ENCODE results near the gene PSME1.

PSME1 gene

GRCh38 chr14:24135834-24136683, at the start of gene PSME1:
Gene PSME1 (plus strand): TSS chr14:24136194. CDS start chr14:24136263, 69 bp downstream.
- peak; percentile 91 for DNase-seq (ENCODE audit: low spot score)

- DNase-seq (ENCODE audit: low spot score) = no peak
Measured at GRCh38 chr14:24087004-24087403, 49.0 kb upstream of the PSME1 start.

- DNase-seq (ENCODE audit: low spot score) = no peak
Measured at GRCh38 chr14:24088095-24088494, 47.9 kb upstream of the PSME1 start.

GRCh38 chr14:24089890-24090289, 46.1 kb upstream of the PSME1 start:
- DNase-seq (ENCODE audit: low spot score) = no peak

- DNase-seq (ENCODE audit: low spot score) = no peak
Measured at GRCh38 chr14:24092110-24092504, 43.9 kb upstream of the PSME1 start.

- peak; percentile 25 for DNase-seq (ENCODE audit: low spot score)
Measured at GRCh38 chr14:24092505-24093206, 43.3 kb upstream of the PSME1 start.

GRCh38 chr14:24093207-24093900, 42.6 kb upstream of the PSME1 start:
- no peak for DNase-seq (ENCODE audit: low spot score)

GRCh38 chr14:24093901-24094840, 41.8 kb upstream of the PSME1 start, which contains the start of gene PCK2:
Gene PCK2 (plus strand): TSS chr14:24094311. CDS start chr14:24094406, 95 bp downstream.
- peak; percentile 91 for DNase-seq (ENCODE audit: low spot score)

GRCh38 chr14:24094841-24095270, 41.1 kb upstream of the PSME1 start:
- DNase-seq (ENCODE audit: low spot score) = no peak

GRCh38 chr14:24095271-24096068, 40.5 kb upstream of the PSME1 start:
- peak; percentile 79 for DNase-seq (ENCODE audit: low spot score)

- DNase-seq (ENCODE audit: low spot score) = no peak
Measured at GRCh38 chr14:24096545-24097181, 39.3 kb upstream of the PSME1 start.

GRCh38 chr14:24098229-24098926, 37.6 kb upstream of the PSME1 start:
- no peak for DNase-seq (ENCODE audit: low spot score)

- DNase-seq (ENCODE audit: low spot score) = no peak
Measured at GRCh38 chr14:24098927-24099813, 36.8 kb upstream of the PSME1 start.

- no peak for DNase-seq (ENCODE audit: low spot score)
Measured at GRCh38 chr14:24100197-24100981, 35.6 kb upstream of the PSME1 start.

- DNase-seq (ENCODE audit: low spot score) = no peak
Measured at GRCh38 chr14:24100982-24101494, 35.0 kb upstream of the PSME1 start.

- no peak for DNase-seq (ENCODE audit: low spot score)
Measured at GRCh38 chr14:24102357-24103048, 33.5 kb upstream of the PSME1 start.

GRCh38 chr14:24103451-24103850, 32.5 kb upstream of the PSME1 start:
- DNase-seq (ENCODE audit: low spot score) = no peak
